GM18499 (cell line): ENCODE measurements around the gene PDGFA.

Experiments used
- ATAC-seq: cut with Tn5 transposase; IDR thresholded peaks from one replicate; pipeline ENCODE4 v1.9.1; 2021; ENCODE audit warnings: moderate number of reproducible peaks; ENCODE audit not compliant: insufficient read depth, unreplicated experiment

PDGFA gene

DNA sequence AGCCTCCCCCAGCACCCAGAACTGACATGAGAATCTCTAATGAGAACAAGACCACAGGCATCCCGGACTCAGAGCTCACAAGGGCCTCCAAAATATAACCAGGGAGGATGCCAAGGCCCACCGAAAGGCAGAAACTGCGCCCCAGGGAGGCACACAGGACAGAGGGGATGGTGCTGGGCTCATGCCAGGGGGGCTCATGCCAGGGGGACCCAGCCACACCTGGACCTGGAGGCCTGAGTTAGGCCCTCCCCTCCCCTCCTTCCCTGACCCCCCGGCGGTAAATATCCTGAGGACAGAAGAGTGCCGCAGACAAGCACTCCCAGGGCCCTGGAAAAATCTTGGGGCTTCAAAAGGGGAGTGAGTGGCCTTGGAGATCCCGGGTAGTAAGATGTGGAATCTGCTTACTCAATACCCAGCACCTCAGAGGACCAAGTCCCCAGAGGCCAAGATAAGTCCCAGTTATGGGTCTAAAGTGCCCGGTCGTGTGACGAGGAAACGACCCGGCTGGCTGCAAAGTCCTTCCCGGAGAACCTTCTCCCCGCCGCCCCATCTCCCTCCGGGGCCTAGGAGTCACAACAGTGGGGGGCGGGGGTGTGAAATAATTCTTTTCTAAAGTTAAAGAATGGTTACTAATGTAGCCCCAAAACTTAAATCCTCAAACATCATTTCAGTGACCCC lies 11.9 kb downstream of the PDGFA start:
- ATAC-seq: no peak

DNA sequence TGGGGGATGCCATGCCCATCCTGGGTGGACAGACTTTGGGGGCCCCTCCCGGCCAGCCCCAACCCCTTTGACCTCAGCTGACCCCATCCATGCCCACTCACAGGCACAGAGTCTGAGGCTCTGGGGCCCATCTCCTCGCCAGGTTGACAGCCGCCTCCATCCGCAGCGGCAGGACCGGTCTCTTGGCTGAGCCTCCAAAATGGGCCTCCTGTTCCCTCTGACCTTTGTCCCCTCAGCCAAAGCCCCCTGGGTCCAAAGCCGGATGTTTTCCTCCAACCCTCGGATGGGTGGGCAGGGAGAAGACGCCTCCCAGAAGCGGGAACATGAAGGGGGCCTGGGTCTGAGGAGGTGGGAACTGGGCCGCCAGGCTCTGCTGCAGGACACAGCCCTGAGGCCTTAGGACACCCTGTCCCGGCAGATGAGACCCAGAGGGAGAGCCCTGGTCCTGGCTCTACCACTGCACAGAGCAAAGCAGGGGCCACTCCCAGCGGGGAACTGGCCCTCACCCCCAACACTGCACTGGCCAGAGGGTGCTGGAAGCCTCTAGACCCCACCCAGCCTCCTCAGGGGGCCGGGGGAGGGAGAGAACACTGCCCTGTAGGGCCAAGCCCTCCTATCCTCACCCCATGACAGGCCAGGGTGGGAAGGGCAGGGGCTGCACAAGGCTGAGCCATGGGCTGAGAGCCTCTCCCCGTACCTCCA lies 12.6 kb downstream of the PDGFA start:
- no peak for ATAC-seq

DNA sequence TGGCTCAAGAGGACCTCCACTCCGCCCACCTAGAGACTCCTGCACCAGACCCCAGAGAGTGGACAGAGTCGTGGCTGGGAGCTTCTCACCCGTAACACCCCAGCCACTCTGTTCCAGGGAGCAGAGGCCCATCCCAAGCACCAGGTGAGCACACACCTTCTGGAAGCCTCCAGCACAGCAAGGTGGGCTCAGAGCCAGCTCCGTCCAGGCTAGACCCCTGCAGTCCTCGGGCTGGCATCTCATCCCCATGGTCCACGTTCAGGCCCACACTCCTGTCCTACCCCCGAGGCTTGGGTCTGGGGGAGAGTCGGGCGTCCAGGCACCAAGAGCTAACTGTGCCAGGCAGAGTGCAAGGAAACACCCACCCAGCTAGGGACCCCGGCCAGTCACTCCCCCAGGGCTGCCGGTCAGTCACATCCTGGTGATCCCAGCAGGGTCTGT lies 13.2 kb downstream of the PDGFA start:
- no peak for ATAC-seq

DNA sequence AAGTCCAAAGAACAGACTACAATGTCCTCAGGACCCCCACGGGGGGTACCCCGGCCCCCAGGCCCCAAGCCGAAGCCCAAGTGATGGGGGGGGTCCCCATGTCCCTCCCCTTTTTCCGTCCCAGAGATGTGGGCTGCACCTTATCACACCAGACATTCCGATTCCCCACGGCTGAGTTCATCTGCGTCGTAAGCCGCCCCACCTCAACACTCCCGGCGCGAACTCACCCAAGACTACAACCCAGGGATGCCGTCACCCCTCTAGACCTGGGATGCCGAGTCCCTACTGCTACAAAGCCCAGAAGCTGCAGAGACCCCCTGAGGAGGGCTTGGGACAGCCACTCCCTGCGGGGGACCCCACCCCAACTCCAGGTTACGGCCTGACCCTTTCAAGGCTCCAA lies 14.5 kb downstream of the PDGFA start:
- no peak for ATAC-seq

DNA sequence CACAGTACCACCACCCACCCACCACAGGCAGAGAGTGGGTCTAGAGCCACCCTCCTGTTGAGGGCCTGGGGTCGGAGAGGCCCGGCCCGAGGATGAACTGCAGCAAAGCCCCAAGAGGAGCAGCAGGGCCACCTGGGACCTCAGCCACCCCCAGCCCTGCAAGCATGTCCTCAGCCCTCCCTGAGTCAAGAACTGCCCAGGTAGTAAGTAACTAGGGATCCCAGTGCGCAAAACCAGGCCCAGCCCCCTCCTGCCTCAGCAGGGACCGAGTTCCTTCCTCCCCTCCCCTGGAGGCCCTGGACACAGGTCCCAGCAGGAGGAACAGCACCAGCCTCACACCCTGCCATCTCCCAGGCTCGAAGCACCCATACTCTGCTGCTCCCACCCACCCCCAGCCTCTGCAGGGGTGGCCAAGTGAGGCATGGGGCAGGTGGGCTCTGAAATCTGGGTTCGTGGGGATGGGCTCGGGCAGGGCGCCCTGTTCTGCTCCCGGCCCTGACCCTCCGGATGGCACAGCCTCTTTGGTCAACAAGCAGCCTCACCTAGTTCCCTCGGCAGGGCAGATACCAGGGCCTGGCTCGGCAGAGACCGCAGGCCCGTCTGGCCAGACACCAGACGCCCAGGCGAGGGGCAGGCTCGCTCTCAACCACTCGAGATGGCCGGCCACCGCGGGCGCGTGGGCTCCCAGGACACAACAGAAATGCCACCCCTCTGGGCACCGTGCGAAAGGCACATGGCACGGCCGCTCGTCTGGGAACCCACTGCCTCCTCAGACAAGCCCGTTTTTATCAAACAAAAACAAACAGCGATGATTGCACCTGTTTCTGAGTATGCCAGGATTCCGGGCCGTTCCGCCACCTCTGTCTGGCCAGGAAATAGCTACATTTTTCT lies 15.2 kb downstream of the PDGFA start:
- no peak for ATAC-seq

DNA sequence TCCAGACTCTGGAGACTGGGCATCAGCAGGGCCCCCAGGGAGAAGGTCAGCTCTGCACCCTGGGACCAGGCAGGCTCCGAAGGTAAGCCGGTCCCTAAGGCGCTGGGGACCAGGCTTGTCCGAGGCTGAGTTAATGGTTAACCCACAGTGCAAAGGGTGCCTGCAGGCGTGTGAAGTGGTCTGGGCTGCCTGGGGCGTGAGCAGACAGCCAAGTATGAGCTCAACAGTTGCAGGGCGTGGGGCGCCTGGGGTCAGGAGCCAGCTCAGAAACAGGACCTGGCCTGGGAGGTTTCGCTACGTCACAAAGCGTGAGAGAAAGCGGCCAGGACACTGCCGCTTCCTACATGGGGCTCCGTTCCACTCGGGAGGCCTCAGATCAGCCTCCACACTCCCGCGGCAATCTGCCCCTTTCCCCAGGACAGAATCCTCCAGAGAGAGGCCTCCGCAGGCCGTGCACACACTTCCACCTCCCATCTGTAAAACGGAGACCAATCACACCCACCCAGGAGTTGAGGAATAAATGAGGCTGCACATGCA lies 16.0 kb downstream of the PDGFA start:
- ATAC-seq: no peak

DNA sequence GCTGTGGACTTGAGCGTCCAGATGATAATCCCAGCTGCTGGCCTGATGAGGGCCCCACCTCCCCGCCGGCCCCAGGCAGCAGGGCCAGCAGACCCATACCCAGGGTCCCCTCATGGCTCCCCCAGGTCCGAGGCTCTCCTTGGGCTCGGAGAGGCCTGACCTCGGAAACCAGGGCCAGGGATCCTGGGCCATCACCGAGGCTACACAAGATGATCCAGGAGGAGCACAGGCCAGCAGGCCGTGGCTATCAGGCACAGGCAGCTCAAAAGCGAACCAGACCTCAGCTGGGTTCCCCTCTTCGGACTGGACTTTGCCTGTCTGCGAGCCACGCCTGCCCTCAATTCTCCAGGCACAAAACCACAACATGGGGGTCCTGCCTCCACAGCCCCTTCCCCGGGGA lies 17.4 kb downstream of the PDGFA start:
- no peak for ATAC-seq

DNA sequence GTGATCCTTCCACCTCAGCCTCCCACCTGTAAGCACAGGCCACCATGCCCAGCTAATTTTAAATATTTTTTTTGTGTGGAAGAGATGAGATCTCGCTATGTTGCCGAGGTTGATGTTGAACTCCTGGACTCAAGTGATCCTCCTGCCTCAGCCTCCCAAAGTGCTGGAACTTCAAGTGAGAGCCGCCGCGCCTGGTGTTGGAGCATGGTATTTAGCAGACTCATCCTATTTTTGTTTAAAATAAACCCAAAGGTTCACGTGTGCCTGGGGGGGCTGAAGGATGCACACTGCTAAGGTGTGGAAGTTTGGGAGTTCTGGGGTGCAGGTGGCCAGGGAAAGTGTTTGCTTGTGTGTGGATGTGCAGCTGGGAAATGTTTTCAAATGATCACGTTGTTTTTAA lies 18.1 kb downstream of the PDGFA start:
- ATAC-seq: no peak

DNA sequence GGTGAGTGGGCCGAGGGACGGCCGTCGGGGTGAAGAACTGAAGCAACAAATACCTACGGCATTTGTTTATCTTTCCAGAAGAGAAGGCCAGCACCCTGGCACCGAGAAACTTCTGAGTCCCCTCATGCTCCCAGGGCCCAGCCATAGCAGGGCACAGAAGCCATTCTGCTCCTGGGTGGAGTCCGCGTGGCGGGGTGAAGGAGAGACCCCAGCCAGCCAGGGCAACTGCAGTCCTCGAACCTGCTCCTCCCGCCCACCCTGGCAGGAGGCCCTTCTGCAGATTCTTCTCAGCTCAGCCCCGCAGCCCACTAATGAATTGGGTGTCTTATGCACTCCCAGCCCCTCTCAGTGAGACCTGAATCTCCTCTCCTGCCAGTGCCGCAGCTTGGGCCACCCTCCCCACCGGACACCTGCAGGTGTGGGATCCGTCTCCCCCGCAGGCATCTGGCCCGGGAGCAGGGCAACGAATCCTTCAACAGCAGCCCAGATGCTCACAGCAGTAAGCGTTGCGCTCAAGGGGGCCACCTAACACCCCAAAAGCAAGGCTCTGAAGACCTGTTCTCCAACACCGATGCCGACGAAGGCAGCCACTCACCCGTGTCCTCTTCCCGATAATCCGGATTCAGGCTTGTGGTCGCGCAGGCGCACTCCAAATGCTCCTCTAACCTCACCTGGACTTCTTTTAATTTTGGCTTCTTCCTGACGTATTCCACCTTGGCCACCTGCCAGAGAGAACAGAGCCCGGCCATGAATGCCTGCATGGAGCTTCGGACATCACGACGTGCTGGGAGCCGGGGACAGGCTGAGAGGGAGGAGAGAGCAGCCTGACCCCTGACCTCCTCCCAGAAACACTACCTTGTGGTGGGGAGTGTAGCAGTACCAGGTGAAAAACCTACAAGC lies 18.9 kb downstream of the PDGFA start:
- no peak for ATAC-seq

DNA sequence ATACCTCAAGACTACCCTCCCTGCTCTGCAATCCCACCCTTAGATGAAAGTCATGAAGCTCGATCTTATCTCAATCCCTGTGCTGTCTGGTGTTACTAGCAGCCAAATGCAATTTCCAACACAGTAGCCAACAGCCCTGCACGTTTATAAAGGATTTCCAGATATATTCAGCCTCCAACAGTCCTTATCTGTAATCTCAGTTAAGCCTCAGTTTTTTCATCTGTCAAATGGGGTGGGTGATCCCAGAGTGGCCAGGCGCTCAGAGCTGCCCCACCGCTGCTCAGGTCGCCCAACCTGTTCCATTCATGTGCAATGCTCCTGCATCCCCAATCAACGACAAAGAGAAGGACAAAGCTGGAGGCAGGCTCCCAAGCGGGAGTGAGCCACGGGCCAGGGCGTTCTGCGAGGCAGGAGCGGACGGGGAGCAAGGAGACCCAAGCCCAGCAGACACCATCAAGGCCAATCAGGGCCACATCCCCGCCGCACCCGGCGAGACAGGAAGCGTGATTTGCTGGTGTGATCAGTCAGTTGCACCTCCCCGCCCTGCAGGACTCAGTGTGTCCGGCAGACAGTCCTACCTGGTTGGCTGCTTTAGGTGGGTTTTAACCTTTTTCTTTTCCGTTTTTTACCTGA lies 19.7 kb downstream of the PDGFA start:
- ATAC-seq: no peak

DNA sequence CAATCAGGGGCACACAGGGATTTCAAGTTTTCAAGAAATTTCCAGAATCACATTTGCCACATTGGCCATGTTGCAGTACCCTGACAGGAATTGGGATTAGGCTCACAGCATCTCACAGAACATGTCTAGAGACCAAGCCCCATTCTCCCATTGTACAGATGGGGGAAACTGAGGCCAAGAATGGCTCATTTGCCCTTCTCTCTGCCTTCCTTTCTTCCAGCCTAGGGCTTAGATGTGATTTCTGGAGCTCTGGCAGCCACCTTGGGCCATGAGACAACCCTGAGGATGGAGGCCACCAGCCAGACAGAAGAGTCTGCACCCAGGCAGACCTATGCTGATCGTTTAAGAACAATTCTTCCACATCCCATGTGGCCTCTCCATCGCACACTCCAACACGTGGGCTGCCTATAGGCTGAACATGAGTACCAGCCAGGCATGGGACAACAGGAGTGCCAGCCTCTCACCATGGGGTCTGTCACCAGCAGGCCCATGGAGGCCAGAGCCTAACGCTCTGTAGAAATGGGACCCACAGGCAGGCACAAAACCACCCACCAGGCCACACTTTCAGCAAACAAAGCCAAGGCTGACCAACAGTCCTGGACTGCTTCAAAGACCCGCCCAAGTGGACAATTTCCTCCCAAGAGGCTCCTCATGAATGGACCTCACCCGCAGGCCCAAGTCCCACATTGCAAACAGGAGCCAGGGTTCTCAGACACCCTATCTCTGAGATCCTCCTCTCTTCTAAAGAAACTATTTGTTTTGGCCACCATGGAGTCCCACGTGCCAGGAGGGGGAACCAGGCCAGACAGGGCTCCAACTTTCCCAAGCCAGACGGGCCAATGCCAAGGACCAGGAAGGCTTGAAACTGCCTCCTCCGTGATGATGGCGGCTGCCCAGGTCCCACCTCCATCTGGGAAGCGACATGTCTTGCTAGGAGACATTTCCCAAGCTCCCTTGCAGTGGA lies 20.7 kb downstream of the PDGFA start:
- ATAC-seq: no peak

DNA sequence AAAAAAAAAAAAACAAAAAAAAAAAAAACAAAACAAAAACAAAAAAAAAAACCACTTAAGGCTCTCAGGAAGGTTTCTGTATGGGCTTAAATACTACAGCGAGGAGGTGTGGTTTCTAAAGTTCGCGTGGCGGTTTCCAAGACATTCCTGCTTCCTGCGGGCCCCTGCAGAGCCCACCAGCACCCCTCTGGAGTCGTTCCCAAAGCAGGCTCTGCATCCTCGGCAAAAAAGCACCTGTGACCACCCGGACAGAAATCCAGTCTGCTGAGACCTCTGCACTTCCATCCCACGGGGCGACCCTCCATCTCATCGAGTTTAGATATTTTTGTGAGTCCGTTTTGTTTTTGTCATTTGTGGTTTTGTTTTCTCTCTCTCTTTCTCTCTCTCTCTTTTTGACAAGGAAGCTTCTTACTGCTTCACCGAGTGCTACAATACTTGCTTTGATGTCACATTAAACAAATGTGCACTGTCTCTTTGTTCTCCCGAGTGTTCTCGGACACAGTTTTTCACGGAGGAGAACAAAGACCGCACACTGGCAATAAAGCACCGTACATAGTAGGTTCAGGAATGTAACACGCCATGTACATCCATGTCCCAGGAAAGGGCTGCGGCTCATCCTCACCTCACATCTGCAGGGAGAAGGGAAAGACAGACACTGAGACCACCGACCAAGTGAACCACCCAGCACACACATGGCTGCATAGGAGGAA lies 21.5 kb downstream of the PDGFA start:
- ATAC-seq: no peak

DNA sequence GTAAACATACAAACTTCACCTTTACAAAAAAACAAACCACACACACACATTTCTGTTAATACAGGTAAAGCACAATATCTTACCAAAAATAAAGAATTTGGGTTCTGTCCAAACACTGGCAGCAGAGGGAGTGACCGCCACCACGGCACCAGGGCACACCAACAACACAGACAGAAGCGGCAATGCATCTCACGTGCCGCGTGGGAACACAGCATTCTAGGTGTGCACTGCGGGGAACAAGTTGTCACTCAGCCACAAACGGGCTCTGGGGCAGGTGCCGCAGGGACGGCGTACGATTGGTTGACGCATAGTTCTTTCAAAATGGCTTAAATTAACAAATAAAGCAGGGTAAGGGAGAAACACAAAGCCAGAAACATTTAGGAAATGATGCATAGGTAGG lies 22.3 kb downstream of the PDGFA start:
- ATAC-seq: no peak

DNA sequence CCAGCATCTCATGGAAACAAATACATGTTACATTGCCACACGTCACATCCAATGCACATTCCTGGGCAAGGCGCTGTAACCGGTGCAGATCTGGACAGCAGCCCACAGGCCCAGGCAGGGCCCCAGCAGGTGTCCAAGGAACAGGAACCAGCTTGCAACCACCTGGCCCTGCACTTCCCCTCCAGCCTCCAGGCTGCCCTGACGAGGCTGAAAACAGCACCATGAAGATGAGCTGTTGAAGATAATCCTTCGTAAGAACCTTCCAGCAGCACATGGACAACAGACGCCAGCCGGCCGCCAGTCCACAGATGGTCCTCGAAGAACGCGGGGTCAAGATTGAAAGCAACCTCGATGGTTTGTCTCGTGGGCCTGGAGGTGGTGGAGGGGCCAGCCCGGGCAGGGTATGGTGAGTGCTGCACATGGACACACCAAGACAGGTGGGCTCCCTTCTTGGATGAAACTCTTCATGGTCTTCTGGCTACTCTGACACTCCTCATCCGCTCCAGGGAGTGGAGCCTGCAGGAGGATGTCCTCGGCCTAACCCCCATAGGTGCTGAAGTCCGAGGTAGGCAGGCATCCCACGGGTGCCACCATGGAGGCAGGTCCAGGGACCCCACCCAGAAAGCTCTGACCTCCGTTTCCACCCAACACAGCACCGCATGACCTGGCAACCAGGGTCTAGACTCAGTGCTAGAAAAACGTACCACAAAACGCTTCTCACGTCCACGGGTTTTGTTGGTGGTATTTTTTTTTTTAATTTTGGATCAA lies 22.9 kb downstream of the PDGFA start:
- no peak for ATAC-seq

DNA sequence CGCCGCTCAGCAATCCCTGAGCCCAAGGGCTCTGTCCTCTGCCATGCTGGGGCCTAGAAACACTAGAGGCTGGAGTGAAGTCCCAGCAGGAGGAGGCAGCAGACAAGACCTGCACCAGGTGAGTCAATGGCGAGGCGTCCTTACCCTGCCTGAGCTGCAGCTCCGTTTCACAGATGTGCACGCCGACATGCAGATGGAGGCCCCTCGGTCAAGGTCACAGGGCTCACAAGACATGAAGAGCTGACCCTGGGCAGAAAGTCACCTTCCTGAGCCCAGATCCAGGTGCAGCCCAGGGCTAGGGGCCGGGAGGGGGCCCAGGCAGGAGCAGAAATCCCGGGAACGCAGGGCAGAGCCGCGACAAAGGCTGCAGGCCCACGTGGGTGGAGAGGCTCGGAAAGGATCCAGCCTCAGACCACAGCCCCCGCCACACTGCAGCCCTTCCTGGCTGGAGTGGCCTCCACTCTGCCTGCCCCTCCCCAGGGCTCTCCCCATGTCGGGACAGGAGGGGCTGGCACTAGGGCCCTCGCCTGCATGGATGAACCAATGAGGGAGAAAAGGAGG lies 23.8 kb downstream of the PDGFA start:
- no peak for ATAC-seq

DNA sequence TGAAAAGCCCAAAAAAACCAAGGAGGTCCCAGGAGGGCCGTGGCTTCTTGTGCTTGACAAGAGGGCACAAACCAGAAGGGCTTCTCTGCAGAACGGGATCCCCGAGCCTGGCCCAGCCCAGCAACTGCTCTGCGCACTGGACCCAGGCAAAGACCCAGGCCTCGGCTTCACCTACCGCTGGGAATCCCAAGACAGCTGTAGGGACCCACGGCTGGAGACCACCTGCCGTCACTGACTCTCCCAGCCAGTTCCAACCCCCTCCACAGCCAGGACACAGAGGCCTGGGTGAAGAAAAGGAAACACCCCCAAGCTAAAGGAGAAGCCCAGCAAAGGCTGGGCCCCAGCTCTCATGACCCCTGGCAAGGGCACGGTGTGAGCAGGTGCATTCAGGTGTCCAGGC lies 24.3 kb downstream of the PDGFA start:
- no peak for ATAC-seq

DNA sequence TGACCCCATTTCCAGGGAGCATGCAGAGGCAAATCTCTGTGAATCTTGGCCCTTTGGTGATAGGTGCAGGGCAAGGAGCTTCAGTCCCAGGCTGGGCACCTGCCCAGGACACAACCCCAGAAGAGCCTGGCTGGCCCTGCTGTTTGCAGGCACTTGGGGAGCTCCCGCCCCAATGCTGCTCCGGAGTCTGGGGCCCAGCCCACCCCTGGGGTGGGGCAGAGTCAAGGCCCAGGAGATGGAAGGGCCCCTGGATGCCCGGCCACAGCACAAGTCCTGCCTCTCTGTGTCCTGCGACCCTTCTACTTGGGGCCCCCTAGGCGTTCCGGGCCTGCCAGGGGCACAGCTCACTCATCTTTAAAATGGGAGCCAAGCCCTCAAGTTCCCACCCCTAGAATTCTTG lies 24.7 kb downstream of the PDGFA start:
- ATAC-seq: no peak
